ENCODE results near the gene SPSB4. TPM values are rescaled to one million over a fixed set of nuclear protein-coding genes. Genes with fewer than 3 reads are reported as not detected.
"Not testable (repeated sequence)": the region's sequence is repeated elsewhere in the genome, so short reads cannot be mapped to it uniquely, and the experiment has no call there.

Gene SPSB4
- total RNA-seq, 1 donor from 2014 or later = 3.8 TPM

- DNase-seq = no peak
These were observed 65.6 kb downstream of the SPSB4 start for GRCh38 chr3:141116721-141117120.

GRCh38 chr3:141117982-141118381 lies 66.8 kb downstream of the SPSB4 start:
- DNase-seq = not testable (repeated sequence)

- DNase-seq = no peak
These were observed 71.4 kb downstream of the SPSB4 start for GRCh38 chr3:141122455-141123030.

GRCh38 chr3:141123677-141124410 lies 72.7 kb downstream of the SPSB4 start:
- DNase-seq = no peak

GRCh38 chr3:141124715-141125114 lies 73.6 kb downstream of the SPSB4 start:
- DNase-seq = no peak

GRCh38 chr3:141125351-141125750 lies 74.2 kb downstream of the SPSB4 start:
- DNase-seq = no peak

- no peak for DNase-seq
These were observed 75.7 kb downstream of the SPSB4 start for GRCh38 chr3:141126661-141127343.

- DNase-seq = no peak
These were observed 76.4 kb downstream of the SPSB4 start for GRCh38 chr3:141127344-141128125.

- no peak for DNase-seq
These were observed 77.1 kb downstream of the SPSB4 start for GRCh38 chr3:141128126-141128777.

- no peak for DNase-seq
These were observed 77.9 kb downstream of the SPSB4 start for GRCh38 chr3:141129049-141129448.

- DNase-seq = peak; percentile 61
These were observed 78.4 kb downstream of the SPSB4 start for GRCh38 chr3:141129541-141130011.

GRCh38 chr3:141143517-141143916 lies 92.4 kb downstream of the SPSB4 start:
- no peak for DNase-seq

GRCh38 chr3:141146979-141147470 lies 95.9 kb downstream of the SPSB4 start:
- DNase-seq = no peak

GRCh38 chr3:141147657-141148056 lies 96.5 kb downstream of the SPSB4 start:
- no peak for DNase-seq

- DNase-seq = no peak
These were observed 97.0 kb downstream of the SPSB4 start for GRCh38 chr3:141148169-141148568.

- DNase-seq = no peak
These were observed 97.6 kb downstream of the SPSB4 start for GRCh38 chr3:141148770-141149169.

- DNase-seq = no peak
These were observed 99.1 kb downstream of the SPSB4 start for GRCh38 chr3:141150081-141150830.

- DNase-seq = no peak
These were observed 99.8 kb downstream of the SPSB4 start for GRCh38 chr3:141150931-141151330.

GRCh38 chr3:141151439-141151838 lies 100.3 kb downstream of the SPSB4 start:
- no peak for DNase-seq

- no peak for DNase-seq
These were observed 101.0 kb downstream of the SPSB4 start for GRCh38 chr3:141152130-141152529.

All from skin of body (tissue), 2 donors.